ENCODE data around the gene PCGF3.
"Not testable (repeated sequence)": the region's sequence is repeated elsewhere in the genome, so short reads cannot be mapped to it uniquely, and the experiment has no call there.

PCGF3 gene

DNA sequence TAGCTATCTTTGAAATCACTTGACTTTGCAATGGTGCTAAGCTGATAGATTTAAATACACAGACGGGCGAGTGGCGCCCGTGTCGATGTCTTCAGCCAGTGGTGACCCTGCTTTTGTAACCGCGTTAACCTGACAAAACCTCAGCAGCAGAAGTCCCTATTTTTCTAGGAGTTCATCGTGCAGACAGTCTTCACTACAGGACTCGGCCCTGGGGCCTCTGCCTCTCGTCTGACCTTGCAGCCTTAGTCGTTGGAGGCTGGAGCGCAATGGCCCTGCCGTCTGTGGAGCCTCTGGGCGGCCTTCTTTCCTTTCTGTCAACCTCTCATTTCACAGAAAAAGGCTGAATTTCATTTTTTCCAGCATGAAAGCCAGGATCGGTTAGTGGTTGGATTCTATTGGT lies 62.4 kb downstream of the PCGF3 start:
- DNase-seq, result no peak

DNA sequence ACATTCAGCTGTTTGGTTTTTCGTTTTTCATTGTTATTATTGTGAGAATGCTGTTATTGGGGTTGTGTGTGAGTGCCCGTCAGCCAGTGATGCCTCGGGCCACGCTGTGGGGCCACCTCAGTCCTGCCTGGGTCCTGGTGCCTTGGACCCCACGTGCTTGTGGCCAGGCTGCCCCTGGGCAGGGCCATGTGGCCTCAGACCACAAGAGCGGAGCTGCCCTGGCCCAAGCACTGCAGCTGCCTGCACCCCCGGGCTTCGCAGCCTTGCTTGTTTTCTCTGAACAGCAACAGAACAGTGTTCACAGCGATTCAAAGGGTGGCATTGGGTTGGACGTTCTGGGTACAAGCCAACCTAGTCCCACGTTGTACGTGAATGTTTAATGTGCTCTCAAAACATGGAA lies 63.4 kb downstream of the PCGF3 start:
- DNase-seq, result no peak

DNA sequence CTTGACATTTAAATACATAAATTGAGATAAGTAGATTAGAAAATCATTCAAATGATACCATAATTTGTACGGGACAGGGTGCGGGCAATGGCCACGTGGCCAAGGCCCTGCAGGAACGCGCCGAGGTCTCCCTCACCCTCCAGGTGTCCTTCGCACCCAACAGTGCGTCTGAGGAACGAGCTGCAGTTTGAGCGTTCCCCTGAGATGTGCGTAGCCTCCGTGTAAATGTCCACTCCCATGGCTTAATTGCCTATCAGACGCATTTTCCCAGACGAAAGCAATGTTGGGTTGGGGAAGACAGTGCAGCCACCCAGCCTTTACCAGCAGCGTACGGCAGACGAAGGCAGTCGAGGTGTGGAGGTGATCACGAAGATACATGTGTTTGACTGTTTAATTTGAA lies 63.9 kb downstream of the PCGF3 start:
- no peak for DNase-seq

DNA sequence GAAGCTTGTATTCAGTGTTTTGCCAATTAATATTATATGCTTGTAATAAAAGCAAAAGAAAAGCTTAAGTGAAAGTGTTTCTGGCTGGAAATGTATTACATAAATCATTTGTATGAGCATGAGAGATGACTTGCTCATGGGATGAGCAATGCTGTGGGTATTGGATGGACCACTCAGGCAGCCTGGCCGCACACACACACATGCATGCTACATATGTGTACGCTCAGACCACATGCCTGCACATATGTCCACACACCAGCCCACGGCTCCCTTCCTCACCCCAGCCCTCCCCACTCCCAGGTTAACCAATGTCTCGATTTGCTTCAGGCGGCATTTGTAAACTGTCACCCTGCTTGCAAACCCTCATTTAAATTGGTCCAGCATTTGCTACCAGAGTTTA lies 64.4 kb downstream of the PCGF3 start:
- DNase-seq, result no peak

DNA sequence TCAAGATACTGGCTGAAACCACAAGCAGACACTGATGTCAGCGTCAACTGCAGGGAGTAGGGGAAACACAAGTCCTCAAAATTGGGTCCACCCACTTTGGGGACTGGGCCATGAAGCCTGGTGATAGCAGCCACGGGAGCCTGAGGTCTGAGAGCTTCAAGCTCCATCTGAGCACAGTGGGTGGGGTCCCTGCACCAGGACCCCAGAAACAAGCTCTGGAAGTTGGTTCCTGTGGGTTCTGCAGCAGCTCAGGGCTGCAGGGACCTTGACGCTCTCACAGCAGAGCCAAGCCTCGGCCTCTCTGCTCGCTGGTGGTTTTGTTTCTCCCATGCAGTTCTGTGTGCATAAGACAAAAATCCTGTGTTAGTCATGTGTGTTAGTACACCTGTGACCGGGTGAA lies 65.8 kb downstream of the PCGF3 start:
- no peak for DNase-seq

DNA sequence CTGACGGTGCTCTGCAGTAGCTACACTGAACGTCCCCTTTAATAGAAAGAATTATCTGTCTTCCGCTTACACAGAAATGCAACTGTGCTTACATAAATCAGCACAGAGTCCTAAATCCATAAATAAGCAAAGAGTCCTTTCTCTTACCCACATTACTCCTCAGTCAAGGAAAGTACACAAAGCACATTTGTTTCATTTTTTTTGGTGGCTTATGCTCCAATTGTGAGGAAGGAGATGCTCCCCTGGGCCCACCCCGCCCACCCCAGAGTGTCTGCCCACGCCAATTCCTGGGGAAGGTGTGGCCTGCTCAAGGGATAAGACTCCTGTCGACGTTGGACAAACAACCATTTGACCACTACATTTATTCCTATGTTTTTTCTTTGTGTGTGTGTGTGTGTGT lies 66.5 kb downstream of the PCGF3 start:
- no peak for DNase-seq

DNA sequence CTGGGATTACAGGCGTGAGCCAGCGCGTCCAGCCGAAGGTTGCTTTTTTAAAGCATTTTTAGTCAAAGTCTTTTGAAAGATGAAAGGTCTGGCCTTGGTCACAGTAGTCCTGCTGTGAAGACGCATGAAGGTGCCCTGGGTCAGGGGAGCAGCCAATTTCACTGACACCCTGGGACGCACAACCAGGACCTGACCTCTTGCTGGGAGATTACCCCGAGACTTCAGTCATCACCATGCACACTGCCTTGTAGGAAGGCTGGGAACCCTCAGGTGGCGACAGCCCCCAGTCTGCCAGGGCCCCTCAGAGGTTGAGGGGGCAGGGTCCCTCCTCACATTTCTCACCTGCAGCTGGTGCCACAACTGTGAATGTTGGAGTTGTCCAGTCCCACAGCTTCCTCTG lies 67.1 kb downstream of the PCGF3 start:
- no peak for DNase-seq

DNA sequence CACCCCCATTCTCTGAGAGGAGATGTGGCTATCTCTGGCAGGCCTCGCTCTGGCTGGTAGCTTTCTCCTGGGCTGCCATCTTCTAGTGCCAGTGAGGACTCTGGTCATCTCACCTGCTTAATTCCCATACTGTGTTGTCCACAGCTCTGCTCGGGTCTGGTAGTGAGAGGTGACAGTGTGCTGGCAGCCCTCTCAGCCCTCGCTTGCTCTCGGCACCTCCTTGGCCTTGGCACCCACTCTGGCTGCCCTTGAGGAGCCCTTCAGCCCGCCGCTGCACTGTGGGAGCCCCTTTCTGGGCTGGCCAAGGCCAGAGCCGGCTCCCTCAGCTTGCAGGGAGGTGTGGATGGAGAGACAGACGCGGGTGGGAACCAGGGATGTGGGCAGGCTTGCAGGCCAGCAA lies 67.6 kb downstream of the PCGF3 start:
- DNase-seq, result no peak

DNA sequence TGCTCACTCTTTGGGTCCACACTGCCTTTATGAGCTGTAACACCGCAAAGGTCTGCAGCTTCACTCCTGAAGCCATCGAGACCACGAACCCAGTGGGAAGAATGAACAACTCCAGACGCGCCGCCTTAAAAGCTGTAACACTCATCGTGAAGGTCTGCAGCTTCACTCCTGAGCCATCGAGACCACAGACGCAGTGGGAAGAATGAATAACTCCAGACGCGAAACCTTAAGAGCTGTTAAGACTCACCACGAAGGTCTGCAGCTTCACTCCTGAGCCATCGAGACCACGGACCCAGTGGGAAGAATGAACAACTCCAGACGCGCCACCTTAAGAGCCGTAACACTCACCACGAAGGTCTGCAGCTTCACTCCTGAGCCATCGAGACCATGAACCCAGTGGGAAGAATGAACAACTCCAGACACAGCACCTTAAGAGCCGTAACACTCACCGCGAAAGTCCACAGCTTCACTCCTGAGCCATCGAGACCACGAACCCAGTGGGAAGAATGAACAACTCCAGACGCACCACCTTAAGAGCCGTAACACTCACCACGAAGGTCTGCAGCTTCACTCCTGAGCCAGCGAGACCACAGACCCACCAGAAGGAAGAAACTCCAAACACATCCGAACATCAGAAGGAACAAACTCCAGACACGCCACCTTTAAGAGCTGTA lies 68.9 kb downstream of the PCGF3 start:
- DNase-seq, result not testable (repeated sequence)

DNA sequence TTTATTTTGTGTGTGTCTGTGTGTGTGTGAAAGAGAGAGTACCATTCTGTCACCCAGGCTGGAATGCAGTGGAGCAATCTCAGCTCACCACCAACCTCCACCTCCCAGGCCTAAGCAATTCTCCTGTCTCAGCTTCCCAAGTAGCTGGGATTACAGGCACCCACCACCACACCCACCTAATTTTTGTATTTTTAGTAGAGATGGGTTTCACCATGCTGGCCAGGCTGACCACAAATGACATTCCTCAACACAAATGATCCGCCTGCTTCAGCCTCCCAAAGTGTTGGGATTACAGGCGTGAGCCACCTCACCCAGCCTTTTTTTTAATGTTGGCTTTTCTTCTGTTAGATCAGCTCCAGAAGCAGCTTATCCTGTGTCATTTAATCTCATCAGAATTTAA lies 69.9 kb downstream of the PCGF3 start:
- not testable (repeated sequence) for DNase-seq

DNA sequence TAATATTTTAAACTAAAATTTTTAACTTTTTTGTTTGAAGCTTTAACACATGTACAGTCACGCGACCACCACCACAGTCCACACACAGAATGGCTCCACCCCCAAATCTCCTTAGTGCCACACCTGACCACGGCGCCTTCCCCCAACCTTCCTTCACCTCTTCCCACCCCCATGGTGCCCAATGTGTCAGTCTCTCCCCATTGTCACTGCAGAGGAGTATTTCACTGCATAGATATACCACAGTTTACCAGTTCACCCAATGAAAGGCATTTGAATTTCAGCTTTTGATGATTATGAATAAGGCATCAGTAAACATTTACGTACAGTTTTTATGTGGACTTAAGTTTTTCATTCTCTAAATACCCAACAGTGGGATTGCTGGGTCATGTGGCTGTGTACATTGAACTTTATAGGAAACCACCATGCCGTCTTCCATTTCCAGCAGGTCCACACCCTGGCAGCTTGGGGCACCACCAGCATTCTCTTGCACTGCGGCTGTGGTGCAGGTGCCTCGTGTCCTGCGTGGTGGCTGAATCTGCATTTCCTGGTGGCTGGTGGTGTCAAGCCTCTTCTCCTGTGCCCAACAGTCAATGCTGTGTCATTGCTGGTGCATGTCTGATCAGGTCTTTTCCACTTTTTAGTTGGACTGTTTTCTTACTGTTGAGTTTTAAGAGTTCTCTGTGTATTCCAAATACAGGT lies 71.3 kb downstream of the PCGF3 start:
- no peak for DNase-seq

DNA sequence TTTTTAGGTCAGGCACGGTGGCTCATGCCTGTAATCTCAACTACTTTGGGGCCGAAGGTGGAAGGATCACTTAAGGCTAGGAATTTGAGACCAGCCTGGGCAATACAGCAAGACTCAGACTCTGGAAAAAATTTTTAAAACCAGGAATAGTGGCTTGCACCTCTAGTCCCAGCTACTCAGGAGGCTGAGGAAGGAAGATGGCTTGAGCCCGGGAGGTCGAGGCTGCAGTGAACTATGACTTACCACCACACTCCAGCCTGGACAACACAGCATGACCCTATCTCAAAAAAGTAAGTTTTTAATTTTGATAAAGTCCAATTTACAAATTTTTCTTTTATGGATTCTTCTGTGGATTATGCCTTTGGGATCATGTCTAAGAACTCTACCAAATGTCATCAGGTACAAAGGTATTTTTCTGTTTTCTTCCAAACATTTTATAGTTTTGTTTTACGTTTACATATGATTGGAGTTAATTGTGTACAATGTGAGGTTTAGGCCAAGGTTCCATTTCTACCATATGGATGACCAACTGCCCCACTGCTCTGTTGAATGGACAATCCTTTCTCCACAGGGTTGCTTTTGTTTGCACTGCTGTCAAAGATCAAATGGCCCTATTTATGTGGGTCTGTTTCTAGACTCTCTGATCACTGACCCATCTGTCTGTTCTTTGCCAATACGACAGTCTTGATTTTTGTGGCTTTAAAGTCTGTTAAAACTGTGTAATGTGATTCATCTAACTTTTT lies 72.1 kb downstream of the PCGF3 start:
- no peak for DNase-seq

DNA sequence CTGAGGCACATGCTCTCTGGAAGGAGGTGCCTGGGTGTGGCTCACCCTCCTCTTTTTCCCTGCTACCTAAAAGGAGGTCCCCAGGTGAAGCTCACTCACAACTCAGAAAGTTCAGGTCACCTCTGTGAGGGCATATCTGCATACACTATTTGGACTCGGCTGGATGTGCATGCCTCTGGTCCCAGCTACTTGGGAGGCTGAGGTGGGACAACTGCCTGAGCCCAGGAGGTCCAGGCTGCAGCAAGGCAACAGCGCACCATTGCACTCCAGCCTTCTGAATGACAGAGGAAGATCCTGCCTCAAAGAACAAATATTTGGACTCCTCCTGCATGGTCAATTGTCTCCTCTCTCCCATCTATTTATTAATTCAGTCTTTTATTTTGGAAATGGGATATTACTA lies 73.9 kb downstream of the PCGF3 start:
- DNase-seq, result no peak

DNA sequence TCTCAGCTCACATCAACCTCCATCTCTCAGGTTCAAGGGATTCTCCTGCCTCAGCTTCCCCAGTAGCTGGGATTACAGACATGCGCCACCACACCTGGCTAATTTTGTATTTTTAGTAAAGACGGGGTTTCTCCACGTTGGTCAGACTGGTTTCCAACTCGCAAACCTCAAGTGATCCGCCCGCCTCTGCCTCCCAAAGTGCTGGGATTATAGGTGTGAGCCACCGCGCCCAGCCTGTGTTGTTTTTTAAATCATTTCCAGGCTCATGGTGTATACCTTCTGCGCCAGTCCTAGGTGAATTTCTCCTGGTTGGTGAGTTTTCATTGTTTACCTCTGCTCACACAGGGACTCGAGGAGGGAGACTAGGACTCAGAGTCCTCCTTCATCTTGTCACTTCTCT lies 74.6 kb downstream of the PCGF3 start:
- DNase-seq, result not testable (repeated sequence)

DNA sequence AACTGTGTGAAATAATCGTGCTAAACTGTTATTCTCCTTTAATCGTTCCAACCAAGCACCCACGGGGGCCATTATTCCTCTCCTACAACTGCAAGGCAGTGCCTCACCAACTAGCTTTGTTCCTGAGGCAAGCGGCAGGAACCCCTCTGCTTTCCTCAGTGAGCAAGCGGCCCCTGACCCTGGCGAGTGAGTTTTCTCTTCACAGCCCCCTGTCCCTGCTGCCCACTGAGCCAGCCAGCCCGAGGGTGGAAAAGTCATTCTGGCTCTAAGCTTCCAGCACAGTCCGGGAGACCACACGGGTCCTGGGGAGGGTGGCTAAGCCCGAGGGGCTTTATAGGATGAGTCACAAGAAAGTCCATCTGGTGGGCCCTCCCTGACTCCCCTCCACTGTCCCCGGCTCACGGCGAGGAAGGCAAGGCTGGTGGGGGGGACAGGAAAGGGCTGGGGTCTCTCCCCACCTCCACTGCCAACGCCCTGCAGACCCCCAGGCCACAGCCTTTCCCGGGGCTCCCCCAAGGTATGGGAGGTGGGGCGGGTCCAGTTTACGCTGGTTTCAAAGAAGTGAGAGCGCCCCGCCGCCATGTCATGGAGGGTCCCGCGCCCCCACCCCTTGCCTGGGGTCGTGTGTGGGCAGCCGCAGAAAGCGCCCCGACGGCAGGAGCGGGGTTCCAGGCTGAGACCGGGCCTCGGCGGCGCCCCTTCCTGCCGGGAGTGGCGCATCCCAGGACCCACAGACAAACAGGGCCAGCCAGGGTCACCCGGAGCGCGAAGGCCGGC lies 75.3 kb downstream of the PCGF3 start:
- DNase-seq, result no peak

DNA sequence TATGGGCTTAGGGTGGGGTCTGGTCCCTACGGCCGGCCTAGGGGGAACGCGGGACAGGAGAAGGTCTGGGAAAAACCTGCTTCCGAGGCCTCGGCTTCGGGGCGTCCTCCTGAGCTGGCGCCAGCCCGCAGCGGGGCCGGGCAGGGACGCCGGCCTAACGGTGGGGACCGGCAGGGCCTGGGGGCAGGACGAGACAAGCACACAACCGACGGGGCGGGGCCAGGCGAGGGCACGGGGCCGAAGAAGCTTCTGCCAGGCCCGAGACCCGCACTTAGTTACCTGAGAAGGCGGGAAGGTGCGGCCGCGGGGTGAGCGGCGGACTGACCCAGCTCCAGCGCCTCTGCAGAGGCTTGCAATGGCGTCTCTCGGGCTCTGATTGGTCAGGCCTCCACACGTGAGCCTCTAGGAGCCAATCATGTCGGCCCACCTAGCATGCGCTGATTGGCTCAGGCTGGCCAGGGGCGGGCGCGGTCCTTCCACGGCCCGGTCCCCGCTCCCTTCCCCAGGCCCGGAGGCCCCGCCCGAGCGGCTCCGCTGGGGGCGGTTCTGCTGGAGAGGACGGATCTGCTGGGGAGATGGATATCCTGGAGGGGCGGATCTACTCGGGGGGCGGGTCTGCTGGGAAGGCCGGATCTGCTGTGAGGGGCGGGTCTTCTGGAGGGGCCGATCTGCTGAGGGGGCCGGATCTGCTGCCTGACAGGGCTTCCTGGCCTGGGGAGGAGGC lies 76.0 kb downstream of the PCGF3 start:
- peak; percentile 99 for DNase-seq

DNA sequence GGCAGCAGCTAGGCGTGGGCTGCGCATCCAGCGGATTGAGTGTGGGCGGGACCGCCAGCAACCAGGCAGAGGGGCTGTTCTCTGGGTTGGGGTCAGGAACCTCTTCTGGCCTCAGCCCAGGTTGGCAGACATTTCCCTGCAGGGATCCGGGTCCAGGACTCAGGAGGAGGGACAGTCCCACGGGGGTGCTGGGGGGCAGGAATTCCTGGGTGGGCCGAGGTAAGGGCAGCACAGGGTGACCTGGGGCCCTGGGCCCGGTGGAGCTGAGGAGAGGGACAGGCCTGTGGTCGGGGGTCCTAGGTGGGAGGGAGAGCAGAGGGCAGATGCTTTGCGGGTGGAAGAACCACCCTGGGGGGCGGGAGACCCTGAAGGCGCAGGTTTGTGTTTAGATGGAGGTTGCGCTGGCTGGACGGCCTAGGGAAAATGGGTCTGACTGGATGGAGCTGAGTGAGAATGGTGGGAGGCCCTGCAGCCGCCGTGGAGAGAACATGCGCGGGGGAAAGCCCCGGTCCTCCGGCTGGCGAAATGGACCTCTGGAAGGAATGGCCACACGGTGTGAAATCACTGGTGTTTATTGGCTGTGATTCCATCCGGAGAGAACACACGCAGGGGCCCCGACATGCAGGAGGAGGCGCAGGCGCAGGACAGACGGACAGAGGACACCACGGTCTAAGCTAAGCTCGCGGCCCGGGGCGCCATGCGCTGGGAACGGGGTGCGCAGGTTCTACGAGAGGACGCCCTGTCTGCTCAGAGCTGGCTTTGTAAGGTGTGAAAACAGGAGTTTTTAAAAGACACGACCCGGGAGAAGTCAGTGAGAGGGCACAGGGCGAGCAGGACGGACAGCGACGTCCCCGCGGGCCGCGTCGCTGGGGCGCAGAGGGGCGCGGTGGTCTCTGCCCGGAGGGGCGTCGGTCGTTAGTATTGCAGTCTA lies 79.0 kb downstream of the PCGF3 start:
- DNase-seq, result no peak

DNA sequence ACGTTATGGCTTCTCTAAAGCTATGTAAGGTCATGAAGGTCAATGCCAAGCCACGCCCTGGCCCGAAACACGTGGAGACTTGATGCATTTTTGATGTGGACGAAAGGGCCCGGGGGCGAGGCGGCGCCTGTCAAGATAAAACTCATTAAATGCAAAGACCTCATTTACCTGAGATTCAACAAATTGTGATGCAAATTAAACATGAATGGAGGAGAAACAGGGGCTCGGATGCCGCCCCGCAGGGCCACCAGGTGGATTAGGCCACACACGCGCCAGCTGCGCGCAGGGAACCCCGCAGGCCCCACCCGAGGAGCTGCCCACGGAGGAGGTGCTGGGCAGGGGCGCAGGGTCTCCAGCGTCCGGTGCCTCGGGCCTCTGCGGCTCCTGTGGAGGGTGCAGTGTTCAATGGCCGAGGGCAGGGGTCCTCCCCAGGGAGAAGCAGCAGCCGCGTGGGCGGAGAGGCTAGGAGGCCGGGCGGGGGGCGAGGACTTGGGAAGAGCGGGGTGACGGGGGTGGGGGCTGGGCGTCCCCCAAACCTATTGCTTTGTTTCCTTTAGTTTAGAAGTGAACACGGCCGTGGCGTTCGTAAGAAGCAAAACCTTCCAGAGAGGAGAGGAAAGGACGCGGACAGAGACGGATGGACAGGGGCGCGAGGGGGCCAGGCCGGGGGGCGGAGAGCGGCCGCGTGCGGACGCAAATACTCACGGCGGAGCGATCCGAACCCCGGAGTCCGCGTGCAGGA lies 79.9 kb downstream of the PCGF3 start:
- no peak for DNase-seq

DNA sequence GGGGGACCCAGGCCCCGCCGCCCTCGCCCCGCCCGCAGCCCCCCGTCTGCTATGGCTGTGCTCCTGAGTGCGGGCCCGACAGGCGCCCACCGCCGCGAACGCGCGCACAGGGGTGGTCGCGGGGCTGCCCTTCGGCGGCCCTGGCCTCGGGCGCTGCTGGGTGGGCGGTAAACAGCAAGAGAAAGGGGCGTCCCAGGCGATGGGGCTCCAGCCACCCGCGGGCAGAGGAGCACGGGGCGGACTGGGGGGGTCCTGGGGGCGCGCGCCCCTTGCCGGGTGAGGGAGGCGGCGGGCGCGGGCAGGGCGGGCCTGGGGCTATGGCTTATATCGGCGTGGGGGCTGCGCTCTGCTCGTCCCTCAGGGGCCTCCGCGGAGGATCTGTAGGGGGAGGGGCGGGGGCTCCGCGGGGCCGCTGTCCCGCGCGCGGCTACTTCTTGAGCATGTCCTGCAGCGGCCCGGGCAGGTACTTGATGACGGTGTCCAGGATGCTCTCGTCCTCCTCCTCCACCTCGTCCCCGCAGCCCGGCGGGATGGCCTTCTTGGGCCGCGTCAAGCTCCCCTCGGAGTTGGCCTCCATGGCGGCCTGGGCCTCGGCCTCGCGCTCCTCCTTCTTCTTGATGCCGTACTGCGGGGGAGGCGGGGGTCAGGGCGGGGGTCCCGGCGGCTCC lies 80.6 kb downstream of the PCGF3 start:
- DNase-seq, result no peak

DNA sequence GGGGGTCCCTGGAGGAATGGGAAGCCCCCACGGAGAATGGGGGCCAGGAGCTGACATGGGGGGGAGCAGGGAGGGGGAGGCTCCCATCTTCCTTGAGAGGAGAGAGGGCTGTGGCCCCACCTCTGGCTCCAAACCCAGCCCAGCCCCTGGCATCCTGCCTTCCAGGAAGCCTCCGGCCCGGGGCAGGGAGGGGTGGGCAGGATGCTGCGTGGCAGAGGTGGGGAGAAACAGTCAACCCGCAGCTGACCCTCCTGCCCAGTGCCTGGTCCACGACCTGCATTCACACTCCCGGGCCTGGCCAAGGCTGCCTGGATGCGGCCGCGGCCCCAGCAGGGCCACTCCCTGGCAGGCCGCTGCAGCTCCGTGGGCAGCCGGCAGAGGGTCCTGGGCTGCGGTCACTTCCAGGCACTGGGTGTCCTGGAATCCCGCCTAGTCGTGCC lies 81.2 kb downstream of the PCGF3 start:
- DNase-seq, result no peak
